Body of pancreas (tissue), 4 donors: Measurements from ENCODE around the gene KCND3. TPM values are rescaled to one million over a fixed set of nuclear protein-coding genes. Genes with fewer than 3 reads are reported as not detected.

Source experiments
- ATAC-seq: fragments of 150-250 bp; one replicate; pipeline ENCODE4 v1.9.1; 2016
- DNase-seq, 4 donors: peaks; one replicate each; pipeline ENCODE4 v3.0.0-alpha.2; 2019
- H3K27ac ChIP-seq, 4 donors: fragments of 200-600 bp; sonication (generic); 1 replicate in 3 of 4; 2 replicates in 1 of 4; pipeline versions ENCODE4 v1.5.1 to v1.6.1; 2016 to 2019; ENCODE audit warnings: mild to moderate bottlenecking in 1 of 4, mixed read lengths in 1 of 4, moderate library complexity in 1 of 4
- H3K27me3 ChIP-seq, 2 donors: fragments of 200-600 bp; sonication (generic); one replicate each; pipeline ENCODE4 v1.6.0; 2016; ENCODE audit warnings: mild to moderate bottlenecking in 1 of 2
- H3K36me3 ChIP-seq, 2 donors: fragments of 200-600 bp; sonication (generic); replicated peaks in 1 of 2; 2 replicates each; pipeline ENCODE4 v1.5.1; 2016; ENCODE audit warnings: low read depth in 2 of 2; ENCODE audit not compliant: insufficient read depth in 1 of 2
- H3K4me1 ChIP-seq: fragments of 200-600 bp; sonication (generic); one replicate; pipeline ENCODE4 v1.6.0; 2016
- H3K4me3 ChIP-seq, 2 donors: fragments of 200-600 bp; sonication (generic); 1 replicate in 1 of 2; 2 replicates in 1 of 2; pipeline ENCODE4 v1.5.1; 2016 to 2019
- H3K9me3 ChIP-seq, 3 donors: fragments of 200-600 bp; sonication (generic); 1 replicate in 2 of 3; 2 replicates in 1 of 3; pipeline ENCODE4 v1.5.1; 2016
- CTCF ChIP-seq, 7 experiments: fragments of 450-650 bp in 4 of 7; fragments of 200-600 bp in 3 of 7; sonication (generic) in 3 of 7; IDR thresholded peaks; one replicate each; pipeline ENCODE4 v1.5.1; 2016 to 2019; ENCODE audit warnings: antibody characterized with exemption in 7 of 7
- POLR2A ChIP-seq, 3 donors: fragments of 450-650 bp; IDR thresholded peaks; one replicate each; pipeline ENCODE4 v1.6.1; 2016; ENCODE audit warnings: antibody characterized with exemption in 3 of 3, mild to moderate bottlenecking in 2 of 3
- WGBS, 2 donors: methylation state at CpG; one replicate each; pipeline ENCODE4 v1.1.5; 2017; 5-methylcytosine and 5-hydroxymethylcytosine counted together
- intact Hi-C: fragments of 100-400 bp; cut with DNase I; formaldehyde crosslinking; loops from one replicate; pipeline ENCODE4 v1.15.1; 2023
- total RNA-seq, 2 donors: library from RNA; depleted of rRNA; stranded (reverse); fragments of >200 nt; gene quantifications; one replicate each; pipeline ENCODE4 v1.1.0, GENCODE V29; 2016

Gene KCND3
- 10 to 100 TPM in 1 of 2 donors, 1 to 10 TPM in 1; 7.6 to 15.0 TPM for total RNA-seq

- intact Hi-C loops, result loop anchor here (10.0 kb wide), 1 partner anchor 195 kb away; no protein-coding TSS in a partner anchor
Measured at GRCh38 chr1:111989531-111990025, at the start of gene KCND3. TSS of gene KCND3 (minus strand) at chr1:111989668.

GRCh38 chr1:112034277-112034676, 44.8 kb upstream of the KCND3 start:
- H3K9me3 ChIP-seq, result no peaks in the 10 kb centered on the region
- no peak for TF ChIP-seq POLR2A (IDR thresholded peaks at IDR 0.05)
- no peak for TF ChIP-seq CTCF (IDR thresholded peaks at IDR 0.05)
- H3K36me3 ChIP-seq, result no peaks in the 10 kb centered on the region
- peaks cover 16% of the 10 kb centered on the region for H3K4me1 ChIP-seq
- H3K27me3 ChIP-seq, result no peaks in the 10 kb centered on the region
- H3K27ac ChIP-seq, result no peak overlapping the region
- DNase-seq, result no peak
- H3K4me3 ChIP-seq, result no peak overlapping the region
- ATAC-seq, result no peak
- WGBS, 2 donors, result 80 to 89% methylated on average over 1 of the region's 1 CpG
- intact Hi-C loops, result no loop called here

More at GRCh38 chr1:111989531-111990025, at the start of gene KCND3:
- peak; percentile 36 to 53 (median 50) for DNase-seq
- no peaks in the 10 kb centered on the region for H3K9me3 ChIP-seq
- TF ChIP-seq POLR2A (IDR thresholded peaks at IDR 0.05), result no peak
- TF ChIP-seq CTCF (IDR thresholded peaks at IDR 0.05), result no peak
- H3K4me1 ChIP-seq, result peaks cover 38% of the 10 kb centered on the region
- WGBS, 2 donors, result 0% methylated on average over 5 to 50 of the region's 83 CpGs
- H3K4me3 ChIP-seq, result peak within 1 kb of the TSS; percentile 47 to 58
- peak within 1 kb of the TSS; percentile 21 to 83 (median 54) for H3K27ac ChIP-seq
- no peaks in the 10 kb centered on the region for H3K27me3 ChIP-seq
- no peaks in the 10 kb centered on the region for H3K36me3 ChIP-seq
- peak; percentile 46 for ATAC-seq

GRCh38 chr1:112033439-112034120, 44.1 kb upstream of the KCND3 start:
- Histone ChIP-seq H3K27me3 (no peaks in the 10 kb centered on the region), H3K4me3 (no peak overlapping the region), H3K4me1 (peaks cover 16% of the 10 kb centered on the region), H3K9me3 (no peaks in the 10 kb centered on the region), H3K27ac (no peak overlapping the region), H3K36me3 (no peaks in the 10 kb centered on the region)
- ATAC-seq, result no peak
- TF ChIP-seq POLR2A (IDR thresholded peaks at IDR 0.05) (no peak), CTCF (IDR thresholded peaks at IDR 0.05) (no peak)
- WGBS, 2 donors, result 16 to 19% methylated on average over 3 of the region's 3 CpGs
- intact Hi-C loops, result no loop called here
- peak in 2 of 4 donors; percentile 15 to 48 for DNase-seq

- Histone ChIP-seq H3K36me3 (no peaks in the 10 kb centered on the region), H3K9me3 (no peaks in the 10 kb centered on the region), H3K4me3 (no peak overlapping the region), H3K4me1 (peaks cover 16% of the 10 kb centered on the region), H3K27me3 (no peaks in the 10 kb centered on the region), H3K27ac (no peak overlapping the region)
- WGBS, 2 donors, result 63 to 69% methylated on average over 5 of the region's 5 CpGs
- TF ChIP-seq POLR2A (IDR thresholded peaks at IDR 0.05), result no peak
- TF ChIP-seq CTCF (IDR thresholded peaks at IDR 0.05), result no peak
- DNase-seq, result peak in 1 of 4 donors; percentile 3
- no peak for ATAC-seq
- intact Hi-C loops, result no loop called here
Measured at GRCh38 chr1:112030157-112030556, 40.7 kb upstream of the KCND3 start.

- Histone ChIP-seq H3K4me3 (no peak overlapping the region), H3K27ac (no peak overlapping the region), H3K27me3 (no peaks in the 10 kb centered on the region), H3K36me3 (no peaks in the 10 kb centered on the region), H3K4me1 (no peaks in the 10 kb centered on the region), H3K9me3 (no peaks in the 10 kb centered on the region)
- no peak for DNase-seq
- intact Hi-C loops, result no loop called here
- WGBS, 2 donors, result 50 to 67% methylated on average over 1 of the region's 1 CpG
- no peak for ATAC-seq
- no peak for TF ChIP-seq POLR2A (IDR thresholded peaks at IDR 0.05)
- no peak for TF ChIP-seq CTCF (IDR thresholded peaks at IDR 0.05)
Measured at GRCh38 chr1:112027696-112028095, 38.2 kb upstream of the KCND3 start.
